HG03354 (cell line): ENCODE results near the gene WDR20.
"Not testable (repeated sequence)": the region's sequence is repeated elsewhere in the genome, so short reads cannot be mapped to it uniquely, and the experiment has no call there.

Experiments
- ATAC-seq: cut with Tn5 transposase; IDR thresholded peaks from one replicate; pipeline ENCODE4 v1.9.1; 2021; ENCODE audit warnings: mild to moderate bottlenecking; ENCODE audit not compliant: unreplicated experiment, poor library complexity, severe bottlenecking

Gene WDR20

GRCh38 chr14:102162487-102162886 lies 22.8 kb downstream of the WDR20 start:
- ATAC-seq = no peak

- no peak for ATAC-seq
Observed at GRCh38 chr14:102164241-102164641, 24.5 kb downstream of the WDR20 start.

GRCh38 chr14:102164965-102165364 lies 25.3 kb downstream of the WDR20 start:
- no peak for ATAC-seq

- no peak for ATAC-seq
Observed at GRCh38 chr14:102170061-102170460, 30.4 kb downstream of the WDR20 start.

- ATAC-seq = no peak
Observed at GRCh38 chr14:102171173-102172020, 31.7 kb downstream of the WDR20 start.

GRCh38 chr14:102172021-102172272 lies 32.2 kb downstream of the WDR20 start:
- not testable (repeated sequence) for ATAC-seq

- not testable (repeated sequence) for ATAC-seq
Observed at GRCh38 chr14:102172721-102173120, 33.0 kb downstream of the WDR20 start.

GRCh38 chr14:102177161-102177560 lies 37.5 kb downstream of the WDR20 start:
- no peak for ATAC-seq

- ATAC-seq = no peak
Observed at GRCh38 chr14:102178806-102179205, 39.1 kb downstream of the WDR20 start.

- ATAC-seq = no peak
Observed at GRCh38 chr14:102180248-102180998, 40.7 kb downstream of the WDR20 start.

GRCh38 chr14:102181187-102181586 lies 41.5 kb downstream of the WDR20 start:
- no peak for ATAC-seq

GRCh38 chr14:102182190-102182589 lies 42.5 kb downstream of the WDR20 start:
- no peak for ATAC-seq

GRCh38 chr14:102182936-102183619 lies 43.4 kb downstream of the WDR20 start:
- ATAC-seq = no peak

GRCh38 chr14:102183886-102184285 lies 44.2 kb downstream of the WDR20 start:
- ATAC-seq = no peak

GRCh38 chr14:102184316-102185035 lies 44.8 kb downstream of the WDR20 start:
- no peak for ATAC-seq

- no peak for ATAC-seq
Observed at GRCh38 chr14:102185360-102185759, 45.7 kb downstream of the WDR20 start.

GRCh38 chr14:102187044-102187443 lies 47.3 kb downstream of the WDR20 start:
- ATAC-seq = no peak

GRCh38 chr14:102187568-102188001 lies 47.9 kb downstream of the WDR20 start:
- ATAC-seq = no peak

GRCh38 chr14:102188187-102188586 lies 48.5 kb downstream of the WDR20 start:
- ATAC-seq = no peak

GRCh38 chr14:102189874-102190273 lies 50.2 kb downstream of the WDR20 start:
- no peak for ATAC-seq
